ENCODE measurements around the gene ERICH4. TPM values are rescaled to one million over a fixed set of nuclear protein-coding genes. Genes with fewer than 3 reads are reported as not detected.

The ERICH4 gene
- total and polyA plus RNA-seq, 2 of the 8 experiments (the other 6 are each of a cell fraction or from before 2014, with no cell fraction given): not detected

- Histone ChIP-seq H3K4me3 (ENCODE audit: extremely low read depth in 1 of 4, insufficient read depth in 2 of 4, low read depth in 3 of 4, low read length in 4 of 4) (no peak overlapping the region), H3K14ac (ENCODE audit: insufficient read length) (no peak overlapping the region), H3K27ac (ENCODE audit: low read depth, low read length) (no peak overlapping the region), H3K79me2 (ENCODE audit: control insufficient read depth in 1 of 2, insufficient read depth in 2 of 2, low read length in 2 of 2) (no peaks in the 10 kb centered on the region), H2AFZ (ENCODE audit: low read length) (no peak overlapping the region), H4K5ac (ENCODE audit: insufficient read length, low read depth, low read length) (no peak overlapping the region), H4K20me1 (replicated peaks in 1 of 2; ENCODE audit: control insufficient read depth in 1 of 2, insufficient read depth in 2 of 2, low read length in 2 of 2) (peaks cover 0 to 5% of the 10 kb centered on the region in 2 experiments), H3K9ac (replicated peaks in 1 of 4; ENCODE audit: extremely low read depth in 1 of 4, low read depth in 3 of 4, low read length in 3 of 4) (no peak overlapping the region), H3K56ac (replicated peaks; ENCODE audit: insufficient read length, low read depth, low read length) (no peak overlapping the region), H2BK20ac (ENCODE audit: low read length) (no peak overlapping the region), H3K4ac (replicated peaks; ENCODE audit: insufficient read length, low read depth, low read length) (no peak overlapping the region), H2BK120ac (replicated peaks; ENCODE audit: low read depth, low read length) (no peak overlapping the region), H4K91ac (replicated peaks; ENCODE audit: insufficient read length, low read length) (no peak overlapping the region), H3K23ac (ENCODE audit: insufficient read length) (no peak overlapping the region), H4K8ac (ENCODE audit: extremely low read depth, insufficient read depth, low read length) (no peak overlapping the region), H3K18ac (ENCODE audit: extremely low read depth, low read length) (no peak overlapping the region), H2BK15ac (ENCODE audit: low read length) (no peak overlapping the region), H2AK5ac (ENCODE audit: low read depth, low read length) (no peak overlapping the region), H3K79me1 (ENCODE audit: low read depth, low read length) (no peaks in the 10 kb centered on the region), H3K36me3 (ENCODE audit: control insufficient read depth in 2 of 4, insufficient read depth in 4 of 4, low read length in 3 of 4) (peaks cover 0 to 5% (median 2%) of the 10 kb centered on the region in 4 experiments; a peak in 4 of 8 replicates), H2BK12ac (ENCODE audit: low read depth, low read length) (no peak overlapping the region), H3K9me3 (ENCODE audit: insufficient read depth in 2 of 2, low read depth in 1 of 2, low read length in 1 of 2) (no peaks in the 10 kb centered on the region), H3K23me2 (ENCODE audit: low read depth, low read length) (no peaks in the 10 kb centered on the region), H2BK5ac (ENCODE audit: low read depth, low read length) (no peak overlapping the region), H3K4me1 (replicated peaks in 1 of 4; ENCODE audit: control insufficient read depth in 3 of 4, insufficient read depth in 4 of 4, low read length in 3 of 4) (peaks cover 0 to 5% (median 1%) of the 10 kb centered on the region in 4 experiments; a peak in 5 of 7 replicates), H3K4me2 (ENCODE audit: insufficient read depth in 1 of 2, low read depth in 2 of 2, low read length in 2 of 2) (no peak overlapping the region), H3K27me3 (replicated peaks in 1 of 4; ENCODE audit: control insufficient read depth in 3 of 4, extremely low read depth in 1 of 4, insufficient read depth in 3 of 4, low read length in 3 of 4) (no peaks in the 10 kb centered on the region; a peak in 1 of 7 replicates)
- FAIRE-seq (no peak), DNase-seq (ENCODE audit: low read depth in 1 of 2, low spot score in 2 of 2) (no peak)
- 88% methylated on average over 4 of the region's 4 CpGs; no CpG with 5 or more reads in 1 of the 2 experiments for WGBS, 2 experiments (ENCODE audit: extremely low coverage in 1 of 2, insufficient coverage in 1 of 2, insufficient read length in 1 of 2, insufficient replicate concordance in 2 of 2, low coverage in 1 of 2, low lambda C conversion rate in 2 of 2, missing lambda C conversion rate in 1 of 2)
- ChIA-PET POLR2A (ENCODE audit: partially characterized antibody) (interaction anchor here (0.6 to 1.4 kb wide), 7 partner anchors 9 to 57 kb away, joined by 3 to 4 read pairs (median 3); partner anchors contain the start of gene DMAC2), CTCF (ENCODE audit: partially characterized antibody) (interaction anchor here (0.8 to 4.9 kb wide), 5 partner anchors 9 to 96 kb away, joined by 3 to 34 read pairs (median 7); partner anchors contain the start of gene B3GNT8)
- TF ChIP-seq KDM5A (IDR thresholded peaks at IDR 0.05; ENCODE audit: low read length) (no peak), CEBPB (IDR thresholded peaks at IDR 0.05; ENCODE audit: low read depth, low read length) (no peak), JUND (IDR thresholded peaks at IDR 0.05; ENCODE audit: low read length) (0 out of 2 replicates have a peak, but pooled peaks have one; percentile 25)
Observed at GRCh38 chr19:41409288-41409687, 33.7 kb upstream of the ERICH4 start.
